ENCODE results near the gene CLDN5.
"Not testable (repeated sequence)": the region's sequence is repeated elsewhere in the genome, so short reads cannot be mapped to it uniquely, and the experiment has no call there.

CLDN5 gene

DNA sequence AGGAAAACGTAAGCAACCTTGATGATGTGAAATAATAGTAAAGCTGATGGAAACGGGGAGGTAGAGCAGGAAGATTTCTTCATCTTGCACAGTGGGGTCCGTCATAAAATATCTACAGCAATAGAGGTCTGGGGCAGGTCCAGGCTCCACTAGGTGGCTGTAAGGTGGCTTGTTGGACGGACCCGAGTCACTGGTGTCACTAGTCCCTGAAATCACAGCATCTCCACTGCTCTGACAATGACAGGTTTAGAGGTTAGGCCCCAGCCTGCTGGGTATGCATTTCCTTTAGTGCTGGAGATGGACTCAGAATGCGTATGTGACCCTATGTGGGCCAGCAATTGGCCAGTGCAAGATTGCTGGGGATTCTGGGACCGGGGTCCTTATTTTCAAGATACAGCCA is 25.2 kb upstream of the CLDN5 start:
- CTCF ChIA-PET = no interaction called here
- no peak overlapping the region for H3K4me3 ChIP-seq (ENCODE audit: low read depth, low read length)
- POLR2A ChIA-PET = no interaction called here
- TF ChIP-seq, protein P1, sequence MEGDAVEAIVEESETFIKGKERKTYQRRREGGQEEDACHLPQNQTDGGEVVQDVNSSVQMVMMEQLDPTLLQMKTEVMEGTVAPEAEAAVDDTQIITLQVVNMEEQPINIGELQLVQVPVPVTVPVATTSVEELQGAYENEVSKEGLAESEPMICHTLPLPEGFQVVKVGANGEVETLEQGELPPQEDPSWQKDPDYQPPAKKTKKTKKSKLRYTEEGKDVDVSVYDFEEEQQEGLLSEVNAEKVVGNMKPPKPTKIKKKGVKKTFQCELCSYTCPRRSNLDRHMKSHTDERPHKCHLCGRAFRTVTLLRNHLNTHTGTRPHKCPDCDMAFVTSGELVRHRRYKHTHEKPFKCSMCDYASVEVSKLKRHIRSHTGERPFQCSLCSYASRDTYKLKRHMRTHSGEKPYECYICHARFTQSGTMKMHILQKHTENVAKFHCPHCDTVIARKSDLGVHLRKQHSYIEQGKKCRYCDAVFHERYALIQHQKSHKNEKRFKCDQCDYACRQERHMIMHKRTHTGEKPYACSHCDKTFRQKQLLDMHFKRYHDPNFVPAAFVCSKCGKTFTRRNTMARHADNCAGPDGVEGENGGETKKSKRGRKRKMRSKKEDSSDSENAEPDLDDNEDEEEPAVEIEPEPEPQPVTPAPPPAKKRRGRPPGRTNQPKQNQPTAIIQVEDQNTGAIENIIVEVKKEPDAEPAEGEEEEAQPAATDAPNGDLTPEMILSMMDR (IDR thresholded peaks at IDR 0.05; ENCODE audit: insufficient read depth, low read length, missing control alignments) = no peak
- no peak for DNase-seq (ENCODE audit: low read depth, low spot score)

DNA sequence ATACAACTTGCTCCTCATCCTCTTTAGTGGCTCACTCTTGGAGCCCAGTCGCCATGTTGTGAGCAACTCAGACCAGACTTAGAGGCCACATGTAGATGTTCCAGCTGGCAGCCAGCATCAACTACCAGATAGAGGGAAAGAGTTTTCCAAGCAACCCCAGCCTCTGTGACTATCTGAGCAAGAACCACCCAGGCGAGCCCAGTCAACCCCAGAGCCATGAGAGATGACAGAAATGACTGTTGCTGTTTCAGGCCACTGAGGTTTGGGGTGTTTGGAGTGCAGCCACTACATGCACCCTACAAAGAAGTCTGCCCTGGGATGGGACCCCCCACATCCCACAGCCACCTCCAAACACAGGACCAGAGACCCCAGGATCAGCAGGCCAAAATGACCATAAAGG is 24.8 kb upstream of the CLDN5 start:
- POLR2A ChIA-PET = no interaction called here
- no peak overlapping the region for H3K4me3 ChIP-seq (ENCODE audit: low read depth, low read length)
- TF ChIP-seq, protein P1 (IDR thresholded peaks at IDR 0.05; ENCODE audit: insufficient read depth, low read length, missing control alignments) = no peak
- CTCF ChIA-PET = no interaction called here
- DNase-seq (ENCODE audit: low read depth, low spot score) = no peak

DNA sequence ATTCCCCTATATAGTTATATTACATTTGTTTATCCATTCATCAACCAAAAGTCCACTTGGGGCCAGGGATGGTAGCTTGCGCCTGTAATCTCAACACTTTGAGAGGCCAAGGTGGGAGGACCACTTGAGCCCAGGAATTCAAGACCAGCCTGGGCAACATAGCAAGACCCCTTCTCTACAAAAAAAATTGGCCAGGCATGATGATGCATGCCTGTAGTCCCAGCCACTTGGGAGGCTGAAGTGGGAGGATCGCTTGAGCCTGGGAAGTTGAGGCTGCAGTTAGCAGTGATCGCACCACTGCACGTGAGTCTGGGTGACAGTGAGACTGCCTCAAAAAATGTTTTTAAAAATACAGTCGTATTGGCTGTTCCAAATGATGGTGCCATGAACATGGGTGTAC is 24.2 kb upstream of the CLDN5 start:
- POLR2A ChIA-PET = not testable (repeated sequence)

DNA sequence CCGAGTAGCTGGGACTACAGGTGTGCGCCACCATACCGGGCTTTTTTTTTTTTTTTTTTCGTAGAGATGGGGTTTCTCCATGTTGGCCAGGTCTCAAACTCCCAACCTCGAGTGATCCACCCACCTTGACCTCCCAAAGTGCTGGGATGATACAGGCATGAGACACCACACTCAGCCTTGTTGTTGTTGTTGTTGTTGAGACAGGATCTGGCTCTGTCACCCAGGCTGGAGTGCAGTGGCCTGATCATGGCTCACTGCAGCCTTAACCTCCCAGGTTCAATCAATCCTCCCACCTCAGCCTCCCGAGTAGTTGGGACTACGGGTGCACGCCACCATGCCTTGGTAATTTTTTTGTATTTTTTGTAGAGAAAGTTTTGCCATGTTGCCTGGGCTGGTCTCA is 23.4 kb upstream of the CLDN5 start:
- POLR2A ChIA-PET = no interaction called here
- TF ChIP-seq, protein P1 (IDR thresholded peaks at IDR 0.05; ENCODE audit: insufficient read depth, low read length, missing control alignments) = no peak
- no peak for DNase-seq (ENCODE audit: low read depth, low spot score)
- H3K4me3 ChIP-seq (ENCODE audit: low read depth, low read length) = no peak overlapping the region
- CTCF ChIA-PET = no interaction called here

More for the DNA sequence above, 24.2 kb upstream of the CLDN5 start:
- H3K4me3 ChIP-seq (ENCODE audit: low read depth, low read length); DNase-seq (ENCODE audit: low read depth, low spot score); CTCF ChIA-PET: not testable (repeated sequence)

DNA sequence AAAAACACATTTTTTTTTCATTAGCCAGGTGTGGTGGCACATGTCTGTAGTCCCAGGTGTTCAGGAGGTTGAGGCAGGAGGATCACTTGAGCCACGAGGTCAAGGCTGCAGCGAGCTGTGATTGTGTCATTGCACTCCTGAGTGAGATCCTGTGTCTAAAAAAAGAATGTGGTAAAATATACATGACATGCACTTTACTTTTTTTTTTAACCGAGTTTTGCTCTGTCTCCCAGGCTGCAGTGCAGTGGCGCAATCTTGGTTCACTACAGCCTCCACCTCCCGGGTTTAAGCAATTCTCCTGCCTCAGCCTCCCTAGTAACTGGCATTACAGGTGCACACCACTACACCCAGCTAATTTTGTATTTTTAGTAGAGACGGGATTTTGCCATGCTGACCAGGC is 22.5 kb upstream of the CLDN5 start:
- H3K4me3 ChIP-seq (ENCODE audit: low read depth, low read length) = no peak overlapping the region
- CTCF ChIA-PET = no interaction called here
- DNase-seq (ENCODE audit: low read depth, low spot score) = no peak
- POLR2A ChIA-PET = interaction anchor here (0.5 kb wide), 1 partner anchor 179 kb away, joined by 3 read pairs; no protein-coding TSS in a partner anchor
- TF ChIP-seq, protein P1 (IDR thresholded peaks at IDR 0.05; ENCODE audit: insufficient read depth, low read length, missing control alignments) = no peak

DNA sequence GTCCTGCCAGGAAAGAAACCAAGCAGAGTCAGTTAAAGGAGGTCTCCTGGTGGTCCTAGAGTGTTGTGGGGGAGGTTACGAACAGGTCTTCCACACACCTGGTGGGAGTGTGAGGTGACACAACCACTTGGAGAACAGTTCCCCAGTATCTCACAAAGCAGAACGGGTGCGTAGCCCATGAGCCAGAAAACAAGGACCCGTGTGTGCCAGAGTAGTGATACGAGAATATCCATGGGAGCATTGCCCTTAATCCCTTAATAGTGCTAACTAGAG is 21.7 kb upstream of the CLDN5 start:
- ChIA-PET CTCF (no interaction called here), POLR2A (no interaction called here)
- H3K4me3 ChIP-seq (ENCODE audit: low read depth, low read length) = no peak overlapping the region
- TF ChIP-seq, protein P1 (IDR thresholded peaks at IDR 0.05; ENCODE audit: insufficient read depth, low read length, missing control alignments) = no peak
- no peak for DNase-seq (ENCODE audit: low read depth, low spot score)

DNA sequence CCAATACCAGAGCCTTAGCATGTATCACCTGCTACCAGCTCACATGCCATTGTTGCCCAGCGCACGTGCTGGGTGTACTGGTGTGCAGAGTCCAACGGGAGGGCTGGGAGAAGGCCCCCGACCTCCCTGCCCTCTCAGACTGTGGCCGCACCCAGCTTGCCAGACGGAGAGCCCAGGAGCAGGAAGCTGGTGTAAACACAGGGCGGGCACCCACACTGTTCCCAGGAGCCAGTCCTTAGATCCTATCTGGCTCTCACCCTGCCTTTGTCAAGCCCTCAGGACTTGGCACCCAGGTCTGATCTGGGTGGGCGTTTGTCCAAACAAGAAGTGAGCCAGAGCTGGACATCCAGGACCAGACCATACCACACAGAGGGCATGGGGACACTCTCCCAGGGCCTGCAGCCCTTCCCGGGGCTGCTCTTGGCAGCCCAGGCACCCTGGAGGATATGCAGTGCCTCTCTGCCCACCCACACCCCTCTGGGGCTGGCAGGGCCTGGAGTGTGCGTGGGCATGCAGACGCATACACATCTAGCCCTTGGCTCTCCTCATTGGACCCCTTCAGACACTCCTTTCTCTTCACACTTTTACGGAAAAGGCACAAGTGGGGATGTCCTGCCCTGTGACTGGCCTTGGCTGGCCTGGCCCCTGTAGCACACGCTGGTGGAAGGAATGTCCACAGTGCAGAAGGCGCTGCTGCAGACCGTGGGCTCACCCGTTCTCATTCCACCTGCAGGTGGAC is 19.9 kb upstream of the CLDN5 start:
- POLR2A ChIA-PET = no interaction called here
- CTCF ChIA-PET = no interaction called here
- no peak overlapping the region for H3K4me3 ChIP-seq (ENCODE audit: low read depth, low read length)
- TF ChIP-seq, protein P1 (IDR thresholded peaks at IDR 0.05; ENCODE audit: insufficient read depth, low read length, missing control alignments) = no peak
- DNase-seq (ENCODE audit: low read depth, low spot score) = no peak

Measured in AG04449 (cell line).